ENCODE measurements around the gene SMYD3.

DNA sequence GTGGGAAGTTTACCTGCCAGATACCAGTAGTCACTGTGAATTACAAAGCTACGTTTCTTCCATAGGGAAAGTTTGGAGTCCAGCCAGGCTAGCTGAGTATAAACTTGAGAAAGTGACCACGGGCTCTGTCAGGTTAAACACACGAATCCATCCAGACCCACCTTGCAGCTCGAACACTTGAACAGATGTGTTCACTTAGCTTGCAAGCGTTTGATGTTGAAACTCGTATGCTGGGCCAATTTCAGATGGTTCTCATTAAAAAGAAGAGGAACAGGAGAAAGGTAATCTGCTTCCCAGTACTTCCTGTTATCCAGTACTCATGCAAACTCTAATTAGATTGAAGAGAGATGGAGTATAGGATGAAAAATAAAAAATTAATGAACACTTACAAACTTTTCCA, 636.4 kb downstream of the SMYD3 start:
- TF ChIP-seq CTCF (IDR thresholded peaks at IDR 0.05; ENCODE audit: low read length) (no peak), EZH2phosphoT487 (IDR thresholded peaks at IDR 0.05; ENCODE audit: low read length) (no peak), EZH2 (optimal IDR thresholded peaks at IDR 0.05; ENCODE audit: low read depth, low read length) (no peak)
